Tibial nerve (tissue), 4 donors: ENCODE measurements around the gene DENND4C.

Experiments
- EP300 ChIP-seq, 2 donors: sonication (generic); formaldehyde crosslinking; IDR thresholded peaks; one replicate each; pipeline ENCODE4 v1.6.1; 2017; ENCODE audit warnings: antibody characterized with exemption in 2 of 2, mild to moderate bottlenecking in 1 of 2
- POLR2A ChIP-seq, 2 donors: fragments of 450-650 bp; IDR thresholded peaks; one replicate each; pipeline ENCODE4 v1.6.1; 2017; ENCODE audit warnings: antibody characterized with exemption in 2 of 2, mild to moderate bottlenecking in 2 of 2, moderate library complexity in 2 of 2
- TF ChIP-seq, protein P1 (sequence below), 5 experiments: fragments of 200-600 bp in 3 of 5; fragments of 450-650 bp in 2 of 5; sonication (generic) in 3 of 5; IDR thresholded peaks; one replicate each; pipeline ENCODE4 v1.5.1; 2016 to 2019; ENCODE audit warnings: antibody characterized with exemption in 5 of 5, mild to moderate bottlenecking in 3 of 5, moderate library complexity in 2 of 5

DNA sequence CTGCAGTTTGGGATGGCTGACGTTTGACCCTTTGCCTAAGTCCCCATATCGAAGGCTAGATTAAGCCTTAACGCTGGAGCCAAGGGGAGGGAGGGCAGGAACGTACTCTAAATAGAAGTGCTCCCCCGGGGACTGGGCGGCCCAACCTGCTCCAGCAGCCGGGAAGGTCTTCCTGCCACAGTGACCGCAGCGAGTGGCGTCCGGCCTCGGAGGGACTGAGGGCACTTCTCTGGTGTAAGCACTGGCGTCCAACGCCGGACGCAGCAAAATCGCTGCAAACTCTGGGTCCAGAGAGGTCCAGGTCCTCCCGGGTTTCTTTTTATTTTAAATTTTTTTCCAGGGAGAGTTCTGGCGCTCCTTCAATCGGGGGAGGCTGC is 177.8 kb downstream of the DENND4C start:
- TF ChIP-seq, protein P1, sequence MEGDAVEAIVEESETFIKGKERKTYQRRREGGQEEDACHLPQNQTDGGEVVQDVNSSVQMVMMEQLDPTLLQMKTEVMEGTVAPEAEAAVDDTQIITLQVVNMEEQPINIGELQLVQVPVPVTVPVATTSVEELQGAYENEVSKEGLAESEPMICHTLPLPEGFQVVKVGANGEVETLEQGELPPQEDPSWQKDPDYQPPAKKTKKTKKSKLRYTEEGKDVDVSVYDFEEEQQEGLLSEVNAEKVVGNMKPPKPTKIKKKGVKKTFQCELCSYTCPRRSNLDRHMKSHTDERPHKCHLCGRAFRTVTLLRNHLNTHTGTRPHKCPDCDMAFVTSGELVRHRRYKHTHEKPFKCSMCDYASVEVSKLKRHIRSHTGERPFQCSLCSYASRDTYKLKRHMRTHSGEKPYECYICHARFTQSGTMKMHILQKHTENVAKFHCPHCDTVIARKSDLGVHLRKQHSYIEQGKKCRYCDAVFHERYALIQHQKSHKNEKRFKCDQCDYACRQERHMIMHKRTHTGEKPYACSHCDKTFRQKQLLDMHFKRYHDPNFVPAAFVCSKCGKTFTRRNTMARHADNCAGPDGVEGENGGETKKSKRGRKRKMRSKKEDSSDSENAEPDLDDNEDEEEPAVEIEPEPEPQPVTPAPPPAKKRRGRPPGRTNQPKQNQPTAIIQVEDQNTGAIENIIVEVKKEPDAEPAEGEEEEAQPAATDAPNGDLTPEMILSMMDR (IDR thresholded peaks at IDR 0.05): no peak
- TF ChIP-seq POLR2A (IDR thresholded peaks at IDR 0.05) (no peak), EP300 (IDR thresholded peaks at IDR 0.05) (no peak)
